MM.1S (cell line): ENCODE results near the gene RERE.

ENCODE experiments used
- CTCF ChIP-seq: fragments of 300-600 bp; sonication (generic); IDR thresholded peaks from 2 replicates; pipeline ENCODE4 v1.5.1; 2016; ENCODE audit warnings: antibody characterized with exemption, low read length, mixed read lengths
- EZH2 ChIP-seq: fragments of 300-600 bp; sonication (generic); optimal IDR thresholded peaks from 2 replicates; pipeline ENCODE3; 2017; ENCODE audit warnings: low read depth, mild to moderate bottlenecking, antibody characterized with exemption, low read length, mixed read lengths

GRCh38 chr1:8361198-8361849 lies 456.1 kb downstream of the RERE start:
- TF ChIP-seq CTCF (no peak), EZH2 (no peak)
